Measurements from ENCODE around the gene POLR3H.

Gene POLR3H

GRCh38 chr22:41522813-41523212 is 21.5 kb downstream of the POLR3H start:
- DNase-seq (ENCODE audit: low spot score): no peak
- Histone ChIP-seq H3K27me3 (ENCODE audit: insufficient read depth, poor library complexity, severe bottlenecking) (no peaks in the 10 kb centered on the region), H3K27ac (ENCODE audit: poor library complexity, severe bottlenecking) (no peak overlapping the region), H3K9me3 (ENCODE audit: severe bottlenecking) (no peaks in the 10 kb centered on the region), H3K4me3 (ENCODE audit: severe bottlenecking) (no peak overlapping the region), H3K4me1 (ENCODE audit: insufficient read depth, poor library complexity, severe bottlenecking) (no peaks in the 10 kb centered on the region), H3K36me3 (ENCODE audit: low read depth) (peaks cover 59% of the 10 kb centered on the region)
- TF ChIP-seq CTCF (IDR thresholded peaks at IDR 0.05; ENCODE audit: poor library complexity, severe bottlenecking): no peak
- no peak for ATAC-seq (ENCODE audit: low read depth)

- H3K27ac ChIP-seq (ENCODE audit: poor library complexity, severe bottlenecking): no peak overlapping the region
- no peak for DNase-seq (ENCODE audit: low spot score)
Observed at GRCh38 chr22:41521126-41521525, 23.1 kb downstream of the POLR3H start.

GRCh38 chr22:41518048-41518347 is 26.3 kb downstream of the POLR3H start:
- H3K4me3 ChIP-seq (ENCODE audit: severe bottlenecking): no peak overlapping the region
- peaks cover 56% of the 10 kb centered on the region for H3K36me3 ChIP-seq (ENCODE audit: low read depth)
- H3K4me1 ChIP-seq (ENCODE audit: insufficient read depth, poor library complexity, severe bottlenecking): peaks cover 3% of the 10 kb centered on the region
- no peaks in the 10 kb centered on the region for H3K27me3 ChIP-seq (ENCODE audit: insufficient read depth, poor library complexity, severe bottlenecking)
- H3K9me3 ChIP-seq (ENCODE audit: severe bottlenecking): no peaks in the 10 kb centered on the region
- DNase-seq (ENCODE audit: low spot score): no peak
- no peak; the same call in 2 of the 3 replicates for ATAC-seq (ENCODE audit: low read depth)
- TF ChIP-seq CTCF (IDR thresholded peaks at IDR 0.05; ENCODE audit: poor library complexity, severe bottlenecking): peak; percentile 61
- no peak overlapping the region for H3K27ac ChIP-seq (ENCODE audit: poor library complexity, severe bottlenecking)

More at GRCh38 chr22:41521126-41521525, 23.1 kb downstream of the POLR3H start:
- Histone ChIP-seq H3K4me1 (ENCODE audit: insufficient read depth, poor library complexity, severe bottlenecking) (no peaks in the 10 kb centered on the region), H3K27me3 (ENCODE audit: insufficient read depth, poor library complexity, severe bottlenecking) (no peaks in the 10 kb centered on the region), H3K36me3 (ENCODE audit: low read depth) (peaks cover 52% of the 10 kb centered on the region), H3K4me3 (ENCODE audit: severe bottlenecking) (no peak overlapping the region), H3K9me3 (ENCODE audit: severe bottlenecking) (no peaks in the 10 kb centered on the region)
- ATAC-seq (ENCODE audit: low read depth): no peak
- TF ChIP-seq CTCF (IDR thresholded peaks at IDR 0.05; ENCODE audit: poor library complexity, severe bottlenecking): no peak

- Histone ChIP-seq H3K9me3 (ENCODE audit: severe bottlenecking) (no peaks in the 10 kb centered on the region), H3K36me3 (ENCODE audit: low read depth) (peaks cover 56% of the 10 kb centered on the region), H3K27ac (ENCODE audit: poor library complexity, severe bottlenecking) (no peak overlapping the region), H3K4me1 (ENCODE audit: insufficient read depth, poor library complexity, severe bottlenecking) (peaks cover 9% of the 10 kb centered on the region), H3K27me3 (ENCODE audit: insufficient read depth, poor library complexity, severe bottlenecking) (no peaks in the 10 kb centered on the region), H3K4me3 (ENCODE audit: severe bottlenecking) (no peak overlapping the region)
- no peak for DNase-seq (ENCODE audit: low spot score)
- ATAC-seq (ENCODE audit: low read depth): peak; percentile 50
- peak; percentile 90 for TF ChIP-seq CTCF (IDR thresholded peaks at IDR 0.05; ENCODE audit: poor library complexity, severe bottlenecking)
Observed at GRCh38 chr22:41517172-41518047, 26.9 kb downstream of the POLR3H start.

- no peaks in the 10 kb centered on the region for H3K27me3 ChIP-seq (ENCODE audit: insufficient read depth, poor library complexity, severe bottlenecking)
- TF ChIP-seq CTCF (IDR thresholded peaks at IDR 0.05; ENCODE audit: poor library complexity, severe bottlenecking): no peak
- peaks cover 63% of the 10 kb centered on the region for H3K36me3 ChIP-seq (ENCODE audit: low read depth)
- DNase-seq (ENCODE audit: low spot score): no peak
- no peak for ATAC-seq (ENCODE audit: low read depth)
- H3K4me1 ChIP-seq (ENCODE audit: insufficient read depth, poor library complexity, severe bottlenecking): peaks cover 9% of the 10 kb centered on the region
- H3K4me3 ChIP-seq (ENCODE audit: severe bottlenecking): no peak overlapping the region
- H3K27ac ChIP-seq (ENCODE audit: poor library complexity, severe bottlenecking): no peak overlapping the region
- no peaks in the 10 kb centered on the region for H3K9me3 ChIP-seq (ENCODE audit: severe bottlenecking)
Observed at GRCh38 chr22:41516462-41516861, 27.8 kb downstream of the POLR3H start.

All from RWPE2 (cell line).